Kidney tubule cell (primary cell): ENCODE results near the gene TNIK.
"Not testable (repeated sequence)": the region's sequence is repeated elsewhere in the genome, so short reads cannot be mapped to it uniquely, and the experiment has no call there.

ENCODE experiments used
- DNase-seq: peaks from one replicate; pipeline ENCODE4 v3.0.0-alpha.2; 2018; ENCODE audit warnings: low spot score

Gene TNIK

DNA sequence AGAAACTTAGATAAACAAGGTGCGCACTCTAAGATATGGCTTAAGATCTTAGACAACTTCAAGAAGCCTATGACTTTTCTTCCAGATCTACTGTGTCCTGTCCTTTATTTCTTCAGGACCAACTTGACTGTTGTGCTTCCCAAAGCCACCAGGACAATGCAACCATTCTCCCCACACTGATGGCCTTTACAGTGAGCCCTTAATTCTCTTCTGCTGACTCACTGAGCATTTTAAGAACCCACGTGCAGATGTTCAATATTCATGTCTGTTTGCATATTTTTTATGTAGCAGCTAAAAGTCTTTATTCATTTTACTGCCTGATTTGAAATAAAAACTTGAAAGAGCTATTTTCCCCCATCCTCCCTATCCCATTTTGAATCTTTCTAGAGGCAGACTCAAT, 330.4 kb downstream of the TNIK start:
- peak; percentile 47 for DNase-seq

DNA sequence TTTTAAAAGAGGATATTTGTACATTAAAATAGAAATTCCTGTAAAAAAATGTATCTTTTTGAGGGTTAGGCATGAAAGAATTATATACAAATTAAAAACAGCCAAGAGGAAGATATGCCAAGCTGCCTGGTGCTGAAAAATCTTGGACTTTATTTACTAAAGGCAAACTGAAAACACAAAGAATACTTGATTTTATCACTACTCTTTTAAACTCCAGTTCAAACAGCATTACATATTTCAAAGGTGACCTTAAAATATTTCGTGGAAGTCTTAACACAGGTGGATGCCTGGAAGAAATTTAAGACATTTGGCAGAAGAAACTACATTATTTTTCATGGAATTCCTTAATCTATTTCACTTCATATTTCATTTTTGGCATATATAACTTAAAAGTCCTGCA, 332.6 kb downstream of the TNIK start:
- DNase-seq = no peak

DNA sequence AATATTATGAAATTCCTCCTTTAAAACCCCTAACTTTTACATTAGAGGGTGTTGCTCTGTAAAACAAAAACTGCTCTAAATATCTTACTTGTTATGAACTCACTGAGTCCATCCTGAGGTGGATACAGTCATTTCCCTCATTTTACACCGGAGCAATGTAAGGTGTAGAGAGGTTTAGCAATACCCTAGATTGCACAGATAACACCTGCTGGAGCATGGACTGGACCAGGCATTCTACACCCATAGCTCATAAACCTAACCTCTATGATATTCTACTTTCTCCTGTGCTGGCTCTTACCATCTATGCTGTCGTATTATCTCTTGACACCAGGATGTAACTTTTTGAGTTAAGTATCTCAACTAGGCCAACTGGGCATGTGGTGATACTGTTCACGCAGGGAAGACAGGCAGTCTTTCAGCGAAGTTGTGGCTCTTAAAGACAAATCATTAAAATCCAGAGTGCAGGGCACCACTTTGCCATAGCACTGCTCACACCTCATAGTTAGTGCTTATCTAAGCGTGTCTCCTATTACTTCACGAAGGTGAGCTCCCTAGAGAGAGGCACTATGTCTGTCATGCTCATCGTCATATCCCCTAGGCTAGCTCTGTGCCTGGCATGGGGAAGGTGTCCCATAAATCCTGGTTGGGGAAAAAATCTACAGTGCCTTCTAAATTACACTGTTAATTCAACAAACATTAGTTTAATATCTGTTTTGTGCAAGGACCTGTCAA, 333.6 kb downstream of the TNIK start:
- DNase-seq = peak; percentile 57

DNA sequence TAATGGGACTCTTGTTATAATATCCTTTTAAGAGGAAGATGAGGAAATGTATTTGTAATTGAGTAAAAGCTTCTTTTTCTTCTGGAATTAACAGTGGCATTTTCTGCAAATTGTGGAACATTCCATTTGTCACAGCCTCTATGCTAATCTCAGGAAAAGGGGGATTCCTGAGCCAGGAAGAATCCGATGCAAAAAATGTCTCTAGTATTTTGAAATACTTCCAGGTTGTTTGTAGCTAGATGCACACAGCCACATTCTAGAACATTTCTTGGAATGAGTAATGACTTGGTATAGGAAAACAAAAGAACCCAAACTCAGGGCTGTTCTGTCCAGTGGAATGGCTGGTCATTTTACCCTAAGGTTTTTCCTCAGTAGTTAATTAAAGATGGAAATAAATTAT, 335.2 kb downstream of the TNIK start:
- peak; percentile 30 for DNase-seq

DNA sequence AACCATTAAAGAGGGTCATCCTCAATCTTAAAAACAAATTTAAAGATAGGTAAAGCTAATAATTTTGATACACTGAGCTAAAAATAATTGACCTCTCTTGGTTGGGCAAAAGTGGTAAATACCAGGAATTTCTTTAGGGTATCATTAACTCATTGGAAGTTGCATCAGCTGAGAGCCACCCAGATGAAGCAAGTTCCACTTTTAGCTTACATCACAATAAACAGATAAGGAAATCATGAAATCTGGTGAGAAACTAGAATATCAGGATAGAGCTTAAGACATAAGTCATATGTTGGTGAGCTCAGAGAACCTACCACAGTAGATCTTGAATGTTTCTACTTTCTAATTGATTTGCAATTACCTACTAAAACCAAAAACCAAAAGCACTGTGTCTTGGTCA, 336.3 kb downstream of the TNIK start:
- peak; percentile 25 for DNase-seq

DNA sequence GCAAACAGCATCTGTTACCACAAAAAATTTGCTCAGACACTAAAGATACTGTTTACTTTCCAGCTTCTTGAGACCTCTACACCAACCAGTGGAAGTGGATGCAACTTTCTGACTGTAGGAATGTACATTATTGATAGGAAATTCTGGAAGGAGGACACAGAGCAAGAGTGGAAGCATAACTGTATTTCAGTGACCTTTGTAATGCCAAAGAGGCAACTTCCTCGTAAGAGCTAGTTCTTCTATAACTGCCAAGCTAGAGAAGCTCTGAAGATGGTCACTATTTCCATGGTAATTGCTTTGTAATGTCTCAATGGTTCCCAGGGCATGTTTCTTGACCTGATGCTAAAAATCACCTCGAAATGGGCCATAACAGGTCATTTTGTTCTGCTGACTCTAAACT, 337.3 kb downstream of the TNIK start:
- no peak for DNase-seq

GRCh38 chr3:171122240-171122639, 338.0 kb downstream of the TNIK start:
- no peak for DNase-seq

GRCh38 chr3:171121801-171122200, 338.4 kb downstream of the TNIK start:
- DNase-seq = no peak

GRCh38 chr3:171119402-171119801, 340.8 kb downstream of the TNIK start:
- DNase-seq = not testable (repeated sequence)

- DNase-seq = not testable (repeated sequence)
Measured at GRCh38 chr3:171118993-171119392, 341.2 kb downstream of the TNIK start.

DNA sequence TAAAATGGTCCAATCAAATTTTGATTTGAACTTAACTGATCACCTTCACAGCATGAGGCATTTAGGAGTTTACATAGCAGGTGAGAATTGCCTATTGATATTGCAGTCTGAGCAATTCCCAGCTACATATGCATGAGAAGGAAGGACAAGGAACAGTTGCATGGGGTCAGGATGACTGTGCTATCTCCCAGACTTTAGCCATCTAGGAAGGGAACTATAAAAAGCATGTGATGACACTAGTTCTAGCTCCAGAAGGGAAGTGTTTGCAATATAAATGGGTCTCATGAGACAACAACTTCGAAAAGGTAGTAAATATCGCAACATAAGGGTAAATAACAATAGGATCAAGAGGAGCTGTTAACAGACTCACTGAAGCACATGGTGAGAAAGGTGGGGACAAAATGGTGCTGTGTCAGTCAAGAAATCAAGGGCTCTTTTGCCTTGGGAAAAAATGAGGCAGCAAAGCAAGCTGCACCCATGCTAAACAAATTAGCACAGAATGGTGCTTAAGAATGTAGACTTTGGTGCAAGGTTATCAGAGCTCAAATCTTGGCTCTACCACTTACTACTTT, 343.3 kb downstream of the TNIK start:
- peak; percentile 14 for DNase-seq

- peak; percentile 33 for DNase-seq
Measured at GRCh38 chr3:171116365-171116764, 343.8 kb downstream of the TNIK start.

GRCh38 chr3:171115667-171116066, 344.5 kb downstream of the TNIK start:
- DNase-seq = no peak

DNA sequence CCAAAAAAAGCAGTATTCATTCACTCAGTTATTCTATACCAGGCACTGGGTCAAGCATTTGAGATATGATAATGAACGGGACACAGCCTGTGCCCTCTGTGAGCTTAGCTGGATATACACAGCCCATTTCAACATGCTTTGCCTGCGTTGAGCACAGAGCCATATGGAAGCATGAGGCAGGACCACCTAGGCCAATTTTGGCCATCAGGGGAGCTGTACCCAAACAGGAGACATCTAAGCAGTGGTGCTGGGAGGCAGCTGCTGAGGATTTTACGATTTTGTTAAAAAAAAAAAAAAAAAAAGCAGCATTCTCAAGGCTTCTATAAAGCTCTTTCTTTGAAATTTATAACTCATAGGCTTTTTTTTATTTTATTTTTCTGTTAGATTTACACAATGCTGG, 346.5 kb downstream of the TNIK start:
- DNase-seq = no peak

- DNase-seq = no peak
Measured at GRCh38 chr3:171110715-171111114, 349.5 kb downstream of the TNIK start.

GRCh38 chr3:171108066-171108465, 352.1 kb downstream of the TNIK start:
- DNase-seq = peak; percentile 55

DNA sequence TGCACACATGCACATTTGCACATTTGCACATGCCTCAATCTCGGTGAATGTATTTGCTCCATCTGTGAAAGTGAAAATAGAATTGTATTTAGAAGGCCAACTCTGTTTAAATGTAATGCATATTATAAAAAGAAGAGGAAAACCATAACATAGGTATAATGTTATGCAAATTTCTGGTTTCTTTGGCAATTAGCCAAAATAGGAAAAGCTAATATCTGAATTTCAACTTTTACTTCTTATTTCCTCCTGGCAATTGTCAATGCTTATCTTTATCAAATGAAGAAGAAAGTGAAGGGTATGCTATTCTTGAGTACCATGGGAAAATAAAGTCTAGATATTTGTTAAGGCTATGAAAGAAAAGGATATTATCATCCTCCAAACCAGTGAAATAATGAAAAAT, 357.0 kb downstream of the TNIK start:
- no peak for DNase-seq

DNA sequence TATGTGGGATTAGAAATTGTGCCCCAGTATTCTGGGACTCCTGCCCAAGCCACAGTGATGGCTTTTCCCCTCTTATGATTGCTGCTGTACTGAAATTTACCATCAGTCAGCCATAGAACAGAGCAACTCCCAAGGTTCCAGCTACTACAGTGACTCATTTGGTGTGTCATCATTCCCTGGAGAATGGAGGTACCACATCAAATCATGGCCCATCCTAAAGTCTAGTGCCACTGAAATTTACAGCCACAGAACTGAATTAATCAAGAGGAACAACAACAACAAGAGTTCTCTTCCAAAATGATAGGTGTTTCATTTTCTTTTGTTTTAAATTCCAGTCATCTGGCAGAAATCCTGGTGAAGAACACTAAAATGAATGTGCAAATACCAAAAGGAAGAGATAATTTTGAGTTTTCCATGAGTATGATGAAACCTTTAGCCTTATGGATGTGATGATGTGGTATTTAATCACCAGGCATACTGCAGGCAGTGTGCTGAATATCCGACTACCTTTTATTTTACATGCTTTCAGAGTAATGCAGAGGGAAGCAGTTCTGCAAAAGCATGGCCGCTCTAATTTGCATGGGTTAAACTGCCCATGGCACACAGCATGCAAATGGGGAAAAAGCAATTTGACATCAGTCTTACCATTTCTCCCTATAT, 358.1 kb downstream of the TNIK start:
- DNase-seq = peak; percentile 62

GRCh38 chr3:171099911-171100310, 360.3 kb downstream of the TNIK start:
- no peak for DNase-seq

- no peak for DNase-seq
Measured at GRCh38 chr3:171095063-171095462, 365.1 kb downstream of the TNIK start.

GRCh38 chr3:171094411-171094810, 365.8 kb downstream of the TNIK start:
- no peak for DNase-seq

DNA sequence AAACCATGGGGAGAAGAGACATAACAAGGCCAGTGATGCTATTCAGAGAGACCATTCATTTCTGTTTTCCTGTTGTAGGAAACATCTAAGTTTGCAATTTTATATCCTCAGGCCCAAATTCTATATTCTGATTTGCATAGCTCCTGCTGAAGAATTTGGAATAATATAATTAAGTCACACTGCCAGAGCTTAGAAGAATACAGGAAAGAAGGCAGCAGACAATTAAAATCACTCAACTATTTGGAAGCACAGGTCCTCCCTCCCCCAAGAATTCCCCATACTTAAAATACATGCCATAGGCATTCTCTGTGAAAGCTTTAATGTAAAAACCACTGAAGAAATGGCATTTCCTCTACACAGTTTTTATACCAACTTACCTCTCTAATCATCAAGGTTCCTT, 366.7 kb downstream of the TNIK start:
- no peak for DNase-seq

DNA sequence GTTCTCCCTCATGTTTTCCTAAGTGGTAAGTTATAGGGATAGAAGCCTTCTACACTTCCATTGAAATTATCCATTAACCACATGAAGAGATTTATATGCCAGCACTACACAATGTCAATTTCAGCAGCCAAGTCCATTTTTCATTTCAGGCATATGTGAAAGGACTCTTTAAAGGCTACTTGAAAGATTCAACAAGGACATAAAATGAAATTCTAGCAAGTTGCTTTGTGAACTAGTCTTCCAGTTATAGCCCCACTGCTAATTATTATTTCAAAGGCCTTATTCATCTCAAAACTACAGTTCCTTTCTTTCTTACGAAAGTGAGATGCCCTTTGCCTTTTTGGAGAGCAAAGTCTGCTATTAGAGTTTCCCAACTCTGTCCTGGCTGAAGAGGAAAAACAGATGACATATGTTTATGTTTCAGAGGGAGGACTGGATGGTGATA, 367.7 kb downstream of the TNIK start:
- no peak for DNase-seq
